DMS79 treated with DMSO at 0.1 percent for 48 hours (cell line): ENCODE results near the gene POC5.
"Not testable (repeated sequence)": the region's sequence is repeated elsewhere in the genome, so short reads cannot be mapped to it uniquely, and the experiment has no call there.

Experiments
- DNase-seq: peaks from one replicate; lab custom pipeline; 2025; lab: John Stamatoyannopoulos, UW

The POC5 gene

GRCh38 chr5:75706016-75706415, 11.2 kb downstream of the POC5 start:
- DNase-seq, result no peak

- peak; percentile 23 for DNase-seq
Measured at GRCh38 chr5:75701856-75702255, 15.4 kb downstream of the POC5 start.

- not testable (repeated sequence) for DNase-seq
Measured at GRCh38 chr5:75695472-75696351, 21.5 kb downstream of the POC5 start.

GRCh38 chr5:75694781-75695180, 22.5 kb downstream of the POC5 start:
- no peak for DNase-seq

GRCh38 chr5:75690669-75691068, 26.6 kb downstream of the POC5 start:
- no peak for DNase-seq

GRCh38 chr5:75686480-75686879, 30.8 kb downstream of the POC5 start:
- no peak for DNase-seq

GRCh38 chr5:75685141-75685540, 32.1 kb downstream of the POC5 start:
- no peak for DNase-seq

GRCh38 chr5:75681125-75681830, 36.0 kb downstream of the POC5 start:
- no peak for DNase-seq

- DNase-seq, result no peak
Measured at GRCh38 chr5:75678155-75678554, 39.1 kb downstream of the POC5 start.

GRCh38 chr5:75677607-75678006, 39.6 kb downstream of the POC5 start:
- no peak for DNase-seq

- DNase-seq, result no peak
Measured at GRCh38 chr5:75675783-75676182, 41.5 kb downstream of the POC5 start.

- no peak for DNase-seq
Measured at GRCh38 chr5:75672616-75673015, 44.6 kb downstream of the POC5 start.

- DNase-seq, result no peak
Measured at GRCh38 chr5:75671506-75671905, 45.7 kb downstream of the POC5 start.

- no peak for DNase-seq
Measured at GRCh38 chr5:75670577-75670976, 46.7 kb downstream of the POC5 start.

- peak; percentile 30 for DNase-seq
Measured at GRCh38 chr5:75668977-75669689, 48.1 kb downstream of the POC5 start.

- DNase-seq, result no peak
Measured at GRCh38 chr5:75668445-75668844, 48.8 kb downstream of the POC5 start.

GRCh38 chr5:75667586-75667985, 49.7 kb downstream of the POC5 start:
- DNase-seq, result no peak

- no peak for DNase-seq
Measured at GRCh38 chr5:75666801-75667200, 50.4 kb downstream of the POC5 start.

- no peak for DNase-seq
Measured at GRCh38 chr5:75664979-75665378, 52.3 kb downstream of the POC5 start.

GRCh38 chr5:75663579-75664284, 53.5 kb downstream of the POC5 start:
- DNase-seq, result no peak

GRCh38 chr5:75662061-75662460, 55.2 kb downstream of the POC5 start:
- no peak for DNase-seq
